OCI-LY1 (cell line): ENCODE results near the gene LARP1.

ENCODE experiments used
- H2AFZ ChIP-seq: fragments of 200-600 bp; sonication (generic), shearing (Covaris generic); 2 replicates; pipeline ENCODE4 v1.6.0; 2014; ENCODE audit warnings: antibody characterized with exemption, mild to moderate bottlenecking, low read length
- H3F3A ChIP-seq: fragments of 200-600 bp; sonication (generic), shearing (Covaris generic); 2 replicates; pipeline ENCODE4 v1.6.0; 2014; ENCODE audit warnings: mild to moderate bottlenecking, antibody characterized with exemption, low read length, moderate library complexity; ENCODE audit not compliant: insufficient read depth
- H3K27ac ChIP-seq: fragments of 200-600 bp; sonication (generic); 2 replicates; pipeline ENCODE4 v1.5.1; 2014; ENCODE audit warnings: low read length, mixed run types, mild to moderate bottlenecking, low read depth; ENCODE audit not compliant: poor library complexity, severe bottlenecking
- H3K27me3 ChIP-seq: fragments of 200-600 bp; sonication (generic); 2 replicates; pipeline ENCODE4 v1.6.0; 2014; ENCODE audit warnings: antibody characterized with exemption, mild to moderate bottlenecking, low read length, moderate library complexity; ENCODE audit not compliant: insufficient read depth
- H3K36me3 ChIP-seq: fragments of 200-600 bp; sonication (generic); 2 replicates; pipeline ENCODE4 v1.6.1; 2014; ENCODE audit warnings: mild to moderate bottlenecking, antibody characterized with exemption, low read length, moderate library complexity, mixed read lengths; ENCODE audit not compliant: insufficient read depth
- H3K4me1 ChIP-seq: fragments of 200-600 bp; sonication (generic); 2 replicates; pipeline ENCODE4 v1.5.1; 2014; ENCODE audit warnings: mild to moderate bottlenecking, low read length, moderate library complexity; ENCODE audit not compliant: insufficient read depth, severe bottlenecking
- H3K4me2 ChIP-seq: fragments of 200-600 bp; sonication (generic), shearing (Covaris generic); 2 replicates; pipeline ENCODE4 v1.6.1; 2014; ENCODE audit warnings: low read length
- H3K4me3 ChIP-seq: fragments of 200-600 bp; sonication (generic); 2 replicates; pipeline ENCODE4 v1.5.1; 2014; ENCODE audit warnings: low read length, low read depth, mild to moderate bottlenecking, mixed read lengths; ENCODE audit not compliant: poor library complexity, severe bottlenecking
- H3K79me2 ChIP-seq: fragments of 200-600 bp; shearing (Covaris generic); 2 replicates; pipeline ENCODE4 v1.6.1; 2016; ENCODE audit warnings: mixed run types, low read length, mixed read lengths; ENCODE audit not compliant: insufficient read depth
- H3K9ac ChIP-seq: fragments of 200-600 bp; sonication (generic), shearing (Covaris generic); 2 replicates; pipeline ENCODE4 v1.6.1; 2014; ENCODE audit warnings: mild to moderate bottlenecking, low read length, mixed read lengths
- H3K9me2 ChIP-seq: fragments of 200-600 bp; sonication (generic), shearing (Covaris generic); 2 replicates; pipeline ENCODE4 v1.6.1; 2014; ENCODE audit warnings: low read depth, mild to moderate bottlenecking, low read length, mixed read lengths
- H3K9me3 ChIP-seq: fragments of 200-600 bp; shearing (Covaris generic); 2 replicates; pipeline ENCODE4 v1.6.1; 2014; ENCODE audit warnings: low read length, mixed read lengths
- H4K20me1 ChIP-seq: fragments of 200-600 bp; sonication (generic), shearing (Covaris generic); 2 replicates; pipeline ENCODE4 v1.6.0; 2016; ENCODE audit warnings: mild to moderate bottlenecking, low read length; ENCODE audit not compliant: insufficient read depth
- CTCF ChIP-seq: fragments of 200-600 bp; sonication (generic), shearing (Covaris generic); IDR thresholded peaks from 2 replicates; pipeline ENCODE4 v1.5.1; 2017; ENCODE audit warnings: mild to moderate bottlenecking, antibody characterized with exemption, low read length, moderate library complexity, mixed read lengths
- EZH2 ChIP-seq: fragments of 200-600 bp; sonication (generic), shearing (Covaris generic); IDR thresholded peaks from 2 replicates; pipeline ENCODE4 v1.8.0; 2017; ENCODE audit warnings: borderline replicate concordance, mixed run types, mild to moderate bottlenecking, antibody characterized with exemption, low read length, moderate library complexity, mixed read lengths

LARP1 gene

DNA sequence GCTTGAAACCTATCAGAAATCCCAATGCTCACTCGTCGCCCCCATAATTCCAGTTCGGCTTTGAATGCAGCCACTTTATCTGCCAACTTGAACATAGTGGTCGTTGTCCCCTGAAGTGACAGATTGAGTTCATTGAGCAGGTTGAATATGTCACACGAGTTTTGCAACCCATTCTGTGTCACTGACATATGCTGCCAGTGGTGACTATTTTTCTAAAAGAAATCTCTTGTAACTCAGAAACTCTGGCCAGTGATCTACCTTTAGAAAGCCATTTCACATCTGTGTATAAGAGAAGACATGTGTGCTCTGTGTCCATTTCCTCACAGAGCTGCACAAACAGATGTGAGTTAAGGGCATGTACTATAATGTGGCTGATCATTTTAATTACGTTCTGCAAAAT lies 47.0 kb upstream of the LARP1 start:
- no peak overlapping the region for H3K4me3 ChIP-seq
- H3F3A ChIP-seq = no peaks in the 10 kb centered on the region
- H3K27me3 ChIP-seq = no peaks in the 10 kb centered on the region
- H3K36me3 ChIP-seq = no peaks in the 10 kb centered on the region
- H3K9me3 ChIP-seq = no peaks in the 10 kb centered on the region
- TF ChIP-seq CTCF = no peak
- TF ChIP-seq EZH2 = no peak
- no peak overlapping the region for H3K9ac ChIP-seq
- no peaks in the 10 kb centered on the region for H3K79me2 ChIP-seq
- H3K4me2 ChIP-seq = no peak overlapping the region
- H3K9me2 ChIP-seq = no peaks in the 10 kb centered on the region
- H4K20me1 ChIP-seq = no peaks in the 10 kb centered on the region
- no peak overlapping the region for H3K27ac ChIP-seq
- H3K4me1 ChIP-seq = no peaks in the 10 kb centered on the region
- H2AFZ ChIP-seq = no peak overlapping the region

- Histone ChIP-seq H3K27me3 (no peaks in the 10 kb centered on the region), H3K79me2 (no peaks in the 10 kb centered on the region), H3K4me1 (no peaks in the 10 kb centered on the region), H3K9ac (no peak overlapping the region), H3K9me3 (no peaks in the 10 kb centered on the region), H4K20me1 (no peaks in the 10 kb centered on the region), H3K27ac (no peak overlapping the region), H3K36me3 (no peaks in the 10 kb centered on the region), H3K4me3 (no peak overlapping the region), H2AFZ (no peak overlapping the region), H3K9me2 (no peaks in the 10 kb centered on the region), H3F3A (no peaks in the 10 kb centered on the region), H3K4me2 (no peak overlapping the region)
- TF ChIP-seq CTCF (no peak), EZH2 (no peak)
These were observed 46.3 kb upstream of the LARP1 start for GRCh38 chr5:154708846-154709245.

- no peaks in the 10 kb centered on the region for H4K20me1 ChIP-seq
- peaks cover 7% of the 10 kb centered on the region for H3K4me1 ChIP-seq
- no peaks in the 10 kb centered on the region for H3K9me2 ChIP-seq
- H3K9ac ChIP-seq = no peak overlapping the region
- H3F3A ChIP-seq = no peaks in the 10 kb centered on the region
- no peaks in the 10 kb centered on the region for H3K79me2 ChIP-seq
- H3K27me3 ChIP-seq = no peaks in the 10 kb centered on the region
- no peak overlapping the region for H3K27ac ChIP-seq
- H3K4me3 ChIP-seq = no peak overlapping the region
- no peak overlapping the region for H2AFZ ChIP-seq
- H3K4me2 ChIP-seq = no peak overlapping the region
- no peaks in the 10 kb centered on the region for H3K9me3 ChIP-seq
- no peaks in the 10 kb centered on the region for H3K36me3 ChIP-seq
- TF ChIP-seq EZH2 (no peak), CTCF (no peak)
These were observed 45.5 kb upstream of the LARP1 start for GRCh38 chr5:154709368-154710305.
